ENCODE results near the gene CAMK1D.

The CAMK1D gene

GRCh38 chr10:12572281-12572680, 222.9 kb downstream of the CAMK1D start:
- Histone ChIP-seq H3K36me3 (ENCODE audit: control insufficient read depth in 2 of 2, insufficient read depth in 1 of 2, low read length in 2 of 2) (no peaks in the 10 kb centered on the region), H3K27ac (ENCODE audit: extremely low read depth, low read depth, low read length) (no peak overlapping the region), H3K9me3 (ENCODE audit: control insufficient read depth, insufficient read depth, low read depth, low read length) (no peaks in the 10 kb centered on the region), H3K4me1 (ENCODE audit: control insufficient read depth, insufficient read depth, low read length) (no peaks in the 10 kb centered on the region), H3K4me3 (ENCODE audit: low read depth, low read length) (no peak overlapping the region)
- TF ChIP-seq MZF1 (tag by site-specific recombination; IDR thresholded peaks at IDR 0.05; ENCODE audit: borderline replicate concordance) = no peak
- no peak for TF ChIP-seq SP3 (tag by site-specific recombination; IDR thresholded peaks at IDR 0.05)
- TF ChIP-seq ZBTB8A (tag by site-specific recombination; IDR thresholded peaks at IDR 0.05) = no peak
- TF ChIP-seq PRDM1 (tag by site-specific recombination; IDR thresholded peaks at IDR 0.05) = no peak
- TF ChIP-seq ZNF157 (tag by site-specific recombination; IDR thresholded peaks at IDR 0.05) = no peak
- no peak for TF ChIP-seq ZNF324 (tag by site-specific recombination; IDR thresholded peaks at IDR 0.05)
- no peak for TF ChIP-seq ZNF518A (tag by site-specific recombination; conservative IDR thresholded peaks at IDR 0.05; ENCODE audit: low read depth)
- TF ChIP-seq, protein P1, sequence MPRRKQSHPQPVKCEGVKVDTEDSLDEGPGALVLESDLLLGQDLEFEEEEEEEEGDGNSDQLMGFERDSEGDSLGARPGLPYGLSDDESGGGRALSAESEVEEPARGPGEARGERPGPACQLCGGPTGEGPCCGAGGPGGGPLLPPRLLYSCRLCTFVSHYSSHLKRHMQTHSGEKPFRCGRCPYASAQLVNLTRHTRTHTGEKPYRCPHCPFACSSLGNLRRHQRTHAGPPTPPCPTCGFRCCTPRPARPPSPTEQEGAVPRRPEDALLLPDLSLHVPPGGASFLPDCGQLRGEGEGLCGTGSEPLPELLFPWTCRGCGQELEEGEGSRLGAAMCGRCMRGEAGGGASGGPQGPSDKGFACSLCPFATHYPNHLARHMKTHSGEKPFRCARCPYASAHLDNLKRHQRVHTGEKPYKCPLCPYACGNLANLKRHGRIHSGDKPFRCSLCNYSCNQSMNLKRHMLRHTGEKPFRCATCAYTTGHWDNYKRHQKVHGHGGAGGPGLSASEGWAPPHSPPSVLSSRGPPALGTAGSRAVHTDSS (tag by site-specific recombination; IDR thresholded peaks at IDR 0.05) = no peak
- CTCF ChIA-PET = no interaction called here
- POLR2A ChIA-PET = no interaction called here

DNA sequence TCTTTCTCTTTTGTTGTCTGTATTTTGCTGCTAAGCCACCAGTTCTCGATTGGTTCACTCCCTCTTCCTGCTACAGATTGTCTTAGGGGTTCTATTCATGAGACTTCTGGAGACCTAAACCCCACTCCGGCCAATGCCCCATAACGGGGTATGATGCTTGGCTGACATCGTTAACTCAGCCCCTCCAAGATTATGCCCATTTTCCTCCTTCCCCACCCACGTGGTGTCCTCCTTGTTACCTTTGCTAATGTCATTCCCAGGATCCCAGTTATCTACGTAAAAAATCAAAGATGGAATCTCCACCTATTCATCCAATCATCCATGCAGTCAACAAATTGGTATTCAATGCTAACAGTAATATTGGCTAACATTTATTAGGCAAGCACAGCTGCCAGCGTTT, 228.3 kb downstream of the CAMK1D start:
- H3K9me3 ChIP-seq (ENCODE audit: control insufficient read depth, insufficient read depth, low read depth, low read length) = no peaks in the 10 kb centered on the region
- H3K27ac ChIP-seq (ENCODE audit: extremely low read depth, low read depth, low read length) = no peak overlapping the region
- H3K4me1 ChIP-seq (ENCODE audit: control insufficient read depth, insufficient read depth, low read length) = no peaks in the 10 kb centered on the region
- CTCF ChIA-PET = interaction anchor here (0.6 kb wide), 1 partner anchor 54 kb away, joined by 4 read pairs; no protein-coding TSS in a partner anchor
- no peaks in the 10 kb centered on the region for H3K36me3 ChIP-seq (ENCODE audit: control insufficient read depth in 2 of 2, insufficient read depth in 1 of 2, low read length in 2 of 2)
- POLR2A ChIA-PET = no interaction called here
- no peak overlapping the region for H3K4me3 ChIP-seq (ENCODE audit: low read depth, low read length)
- TF ChIP-seq SP7 (tag by site-specific recombination; IDR thresholded peaks at IDR 0.05) (no peak), ZEB2 (tag by site-specific recombination; IDR thresholded peaks at IDR 0.05) (no peak), SALL2 (tag by site-specific recombination; IDR thresholded peaks at IDR 0.05; ENCODE audit: borderline replicate concordance) (no peak), ZNF341 (tag by site-specific recombination; IDR thresholded peaks at IDR 0.05; ENCODE audit: low read depth) (no peak), ZNF777 (tag by site-specific recombination; IDR thresholded peaks at IDR 0.05; ENCODE audit: borderline replicate concordance) (no peak), ZNF324 (tag by site-specific recombination; IDR thresholded peaks at IDR 0.05) (no peak)
- TF ChIP-seq, protein P2, sequence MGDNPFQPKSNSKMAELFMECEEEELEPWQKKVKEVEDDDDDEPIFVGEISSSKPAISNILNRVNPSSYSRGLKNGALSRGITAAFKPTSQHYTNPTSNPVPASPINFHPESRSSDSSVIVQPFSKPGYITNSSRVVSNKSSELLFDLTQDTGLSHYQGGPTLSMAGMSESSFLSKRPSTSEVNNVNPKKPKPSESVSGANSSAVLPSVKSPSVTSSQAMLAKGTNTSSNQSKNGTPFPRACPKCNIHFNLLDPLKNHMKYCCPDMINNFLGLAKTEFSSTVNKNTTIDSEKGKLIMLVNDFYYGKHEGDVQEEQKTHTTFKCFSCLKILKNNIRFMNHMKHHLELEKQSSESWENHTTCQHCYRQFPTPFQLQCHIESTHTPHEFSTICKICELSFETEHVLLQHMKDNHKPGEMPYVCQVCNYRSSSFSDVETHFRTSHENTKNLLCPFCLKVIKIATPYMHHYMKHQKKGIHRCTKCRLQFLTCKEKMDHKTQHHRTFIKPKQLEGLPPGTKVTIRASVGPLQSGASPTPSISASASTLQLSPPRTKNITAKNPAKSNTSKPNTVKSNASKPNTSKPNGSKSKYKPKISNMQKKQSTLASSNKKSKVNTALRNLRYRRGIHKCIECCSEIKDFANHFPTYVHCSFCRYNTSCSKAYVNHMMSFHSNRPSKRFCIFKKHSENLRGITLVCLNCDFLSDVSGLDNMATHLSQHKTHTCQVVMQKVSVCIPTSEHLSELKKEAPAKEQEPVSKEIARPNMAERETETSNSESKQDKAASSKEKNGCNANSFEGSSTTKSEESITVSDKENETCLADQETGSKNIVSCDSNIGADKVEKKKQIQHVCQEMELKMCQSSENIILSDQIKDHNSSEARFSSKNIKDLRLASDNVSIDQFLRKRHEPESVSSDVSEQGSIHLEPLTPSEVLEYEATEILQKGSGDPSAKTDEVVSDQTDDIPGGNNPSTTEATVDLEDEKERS (tag by site-specific recombination; IDR thresholded peaks at IDR 0.05) = no peak

All from HEK293 (cell line).